Caco-2 (cell line): ENCODE data around the gene RBBP4. TPM values are rescaled to one million over a fixed set of nuclear protein-coding genes. Genes with fewer than 3 reads are reported as not detected.

Experiments
- BruUV-seq: library from RNA; stranded (reverse); fragments of 400-500 nt; replicated peaks from 2 replicates; lab custom pipeline; 2021; lab: Mats Ljungman, UMichigan
- CTCF ChIA-PET: fragments of 300-600 bp; sonication (Branson Sonifier 250); formaldehyde crosslinking; loops from one replicate; lab custom pipeline; 2022; ENCODE audit warnings: antibody characterized with exemption; lab: Charles Lee
- POLR2A ChIA-PET: fragments of 300-600 bp; sonication (Branson Sonifier 250); formaldehyde crosslinking; loops from one replicate; lab custom pipeline; 2022; ENCODE audit warnings: antibody characterized with exemption; lab: Charles Lee
- DNase-seq, 2 experiments: peaks; one replicate each; pipeline versions ENCODE4 v3.0.0 to v3.0.0-alpha.2; 2020 to 2022
- H3K27me3 ChIP-seq: replicated peaks from 2 replicates; pipeline ENCODE4 v1.6.0; 2011; ENCODE audit warnings: low read length; ENCODE audit not compliant: control insufficient read depth, insufficient read depth
- H3K36me3 ChIP-seq: 2 replicates; pipeline ENCODE4 v1.5.1; 2011; ENCODE audit warnings: low read length; ENCODE audit not compliant: control insufficient read depth, insufficient read depth
- H3K4me1 ChIP-seq: fragments of 250-450 bp; sonication (Bioruptor Pico); 2 replicates; pipeline ENCODE4 v1.5.1; 2020; ENCODE audit warnings: mild to moderate bottlenecking
- H3K4me3 ChIP-seq: 2 replicates; pipeline ENCODE4 v1.5.1; 2011; ENCODE audit warnings: low read depth, mild to moderate bottlenecking, control low read depth, low read length
- H3K9me3 ChIP-seq: fragments of 250-450 bp; sonication (Bioruptor Pico); 2 replicates; pipeline ENCODE4 v1.5.1; 2020; ENCODE audit warnings: mild to moderate bottlenecking, moderate library complexity
- H3K27ac Mint-ChIP-seq: one replicate; pipeline ENCODE4 v1.8.0; 2022; ENCODE audit warnings: mixed read lengths; ENCODE audit not compliant: unreplicated experiment
- H3K27me3 Mint-ChIP-seq: one replicate; pipeline ENCODE4 v1.8.0; 2022; ENCODE audit warnings: mixed read lengths; ENCODE audit not compliant: insufficient read depth, unreplicated experiment
- H3K36me3 Mint-ChIP-seq: one replicate; pipeline ENCODE4 v1.8.0; 2022; ENCODE audit warnings: mild to moderate bottlenecking, mixed read lengths; ENCODE audit not compliant: insufficient read depth, unreplicated experiment
- H3K4me1 Mint-ChIP-seq: one replicate; pipeline ENCODE4 v1.8.0; 2022; ENCODE audit warnings: low read depth, mixed read lengths; ENCODE audit not compliant: unreplicated experiment
- H3K4me3 Mint-ChIP-seq: one replicate; pipeline ENCODE4 v1.8.0; 2022; ENCODE audit warnings: mild to moderate bottlenecking, moderate library complexity, mixed read lengths; ENCODE audit not compliant: unreplicated experiment
- H3K9me3 Mint-ChIP-seq: one replicate; pipeline ENCODE4 v1.8.0; 2022; ENCODE audit warnings: mixed read lengths; ENCODE audit not compliant: unreplicated experiment
- CTCF ChIP-seq, 2 experiments: fragments of 200-600 bp in 1 of 2; IDR thresholded peaks; 1 replicate in 1 of 2; 2 replicates in 1 of 2; pipeline versions ENCODE4 v1.5.1 to v1.8.0; 2011 to 2022; ENCODE audit warnings: antibody characterized with exemption in 1 of 2, control low read depth in 1 of 2, inconsistent platforms in 1 of 2, low read depth in 1 of 2, low read length in 1 of 2, mild to moderate bottlenecking in 1 of 2, moderate library complexity in 1 of 2; ENCODE audit not compliant: insufficient read depth in 1 of 2, severe bottlenecking in 1 of 2, unreplicated experiment in 1 of 2
- intact Hi-C: fragments of 100-400 bp; cut with micrococcal nuclease; formaldehyde crosslinking; loops from one replicate; pipeline ENCODE4 v1.10.0; 2022; ENCODE audit not compliant: unreplicated experiment
- total RNA-seq: library from RNA; stranded (reverse); gene quantifications from 2 replicates; pipeline ENCODE4 v1.2.3, GENCODE V29; 2022

The RBBP4 gene
- total RNA-seq, 1 experiment from 2014 or later = 179 TPM

- Histone ChIP-seq H3K9me3 (no peaks in the 10 kb centered on the region), H3K4me1 (no peaks in the 10 kb centered on the region), H3K36me3 (no peaks in the 10 kb centered on the region), H3K27me3 (no peaks in the 10 kb centered on the region), H3K4me3 (no peak overlapping the region)
- no peak overlapping the region for H3K27ac Mint-ChIP-seq
- intact Hi-C loops = no loop called here
- H3K4me3 Mint-ChIP-seq = no peak overlapping the region
- no peaks in the 10 kb centered on the region for H3K27me3 Mint-ChIP-seq
- no peaks in the 10 kb centered on the region for H3K4me1 Mint-ChIP-seq
- H3K9me3 Mint-ChIP-seq = no peaks in the 10 kb centered on the region
- no TSS peak for BruUV-seq
- TF ChIP-seq CTCF (IDR thresholded peaks at IDR 0.05; ENCODE audit: insufficient read depth in 1 of 2, low read depth in 1 of 2, low read length in 1 of 2, severe bottlenecking in 1 of 2, unreplicated experiment in 1 of 2) = no peak
- CTCF ChIA-PET = no interaction called here
- H3K36me3 Mint-ChIP-seq = peaks cover under 1% of the 10 kb centered on the region
- POLR2A ChIA-PET = no interaction called here
- DNase-seq = no peak
Observed at GRCh38 chr1:32606565-32607371, 44.2 kb upstream of the RBBP4 start.

GRCh38 chr1:32609180-32609579, 41.8 kb upstream of the RBBP4 start:
- Histone ChIP-seq H3K36me3 (no peaks in the 10 kb centered on the region), H3K9me3 (no peaks in the 10 kb centered on the region), H3K4me1 (no peaks in the 10 kb centered on the region), H3K4me3 (no peak overlapping the region), H3K27me3 (no peaks in the 10 kb centered on the region)
- peaks cover 8% of the 10 kb centered on the region for H3K36me3 Mint-ChIP-seq
- POLR2A ChIA-PET = no interaction called here
- H3K9me3 Mint-ChIP-seq = no peaks in the 10 kb centered on the region
- no TSS peak for BruUV-seq
- H3K27ac Mint-ChIP-seq = no peak overlapping the region
- DNase-seq = no peak
- CTCF ChIA-PET = no interaction called here
- no peak for TF ChIP-seq CTCF (IDR thresholded peaks at IDR 0.05; ENCODE audit: insufficient read depth in 1 of 2, low read depth in 1 of 2, low read length in 1 of 2, severe bottlenecking in 1 of 2, unreplicated experiment in 1 of 2)
- no peak overlapping the region for H3K4me3 Mint-ChIP-seq
- intact Hi-C loops = no loop called here
- no peaks in the 10 kb centered on the region for H3K27me3 Mint-ChIP-seq
- H3K4me1 Mint-ChIP-seq = peaks cover 7% of the 10 kb centered on the region

- no peak for DNase-seq
- CTCF ChIA-PET = interaction anchor here (0.7 to 1.4 kb wide), 2 partner anchors 91 to 211 kb away, joined by 4 to 8 read pairs; no protein-coding TSS in a partner anchor
Observed at GRCh38 chr1:32611859-32612188, 39.2 kb upstream of the RBBP4 start.

More at GRCh38 chr1:32611859-32612188, 39.2 kb upstream of the RBBP4 start:
- Mint-ChIP-seq H3K4me3 (peak overlapping the region; percentile 68), H3K27me3 (no peaks in the 10 kb centered on the region), H3K36me3 (peaks cover 8% of the 10 kb centered on the region), H3K27ac (peak overlapping the region; percentile 59), H3K9me3 (no peaks in the 10 kb centered on the region), H3K4me1 (peaks cover 7% of the 10 kb centered on the region)
- no peaks in the 10 kb centered on the region for H3K36me3 ChIP-seq
- intact Hi-C loops = loop anchor here (10.0 kb wide), 1 partner anchor 87 kb away; no protein-coding TSS in a partner anchor
- no peak for TF ChIP-seq CTCF (IDR thresholded peaks at IDR 0.05; ENCODE audit: insufficient read depth in 1 of 2, low read depth in 1 of 2, low read length in 1 of 2, severe bottlenecking in 1 of 2, unreplicated experiment in 1 of 2)
- BruUV-seq = no TSS peak
- no peaks in the 10 kb centered on the region for H3K9me3 ChIP-seq
- POLR2A ChIA-PET = no interaction called here
- no peaks in the 10 kb centered on the region for H3K27me3 ChIP-seq
- H3K4me1 ChIP-seq = no peaks in the 10 kb centered on the region
- peak overlapping the region; percentile 46 for H3K4me3 ChIP-seq
